Body of pancreas (tissue), 4 donors: ENCODE results near the gene RIPK1. TPM values are rescaled to one million over a fixed set of nuclear protein-coding genes. Genes with fewer than 3 reads are reported as not detected.

Experiments
- ATAC-seq: fragments of 150-250 bp; one replicate; pipeline ENCODE4 v1.9.1; 2016
- DNase-seq, 4 donors: peaks; one replicate each; pipeline ENCODE4 v3.0.0-alpha.2; 2019
- H3K27ac ChIP-seq, 4 donors: fragments of 200-600 bp; sonication (generic); 1 replicate in 3 of 4; 2 replicates in 1 of 4; pipeline versions ENCODE4 v1.5.1 to v1.6.1; 2016 to 2019; ENCODE audit warnings: mild to moderate bottlenecking in 1 of 4, mixed read lengths in 1 of 4, moderate library complexity in 1 of 4
- H3K27me3 ChIP-seq, 2 donors: fragments of 200-600 bp; sonication (generic); one replicate each; pipeline ENCODE4 v1.6.0; 2016; ENCODE audit warnings: mild to moderate bottlenecking in 1 of 2
- H3K36me3 ChIP-seq, 2 donors: fragments of 200-600 bp; sonication (generic); replicated peaks in 1 of 2; 2 replicates each; pipeline ENCODE4 v1.5.1; 2016; ENCODE audit warnings: low read depth in 2 of 2; ENCODE audit not compliant: insufficient read depth in 1 of 2
- H3K4me1 ChIP-seq: fragments of 200-600 bp; sonication (generic); one replicate; pipeline ENCODE4 v1.6.0; 2016
- H3K4me3 ChIP-seq, 2 donors: fragments of 200-600 bp; sonication (generic); 1 replicate in 1 of 2; 2 replicates in 1 of 2; pipeline ENCODE4 v1.5.1; 2016 to 2019
- H3K9me3 ChIP-seq, 3 donors: fragments of 200-600 bp; sonication (generic); 1 replicate in 2 of 3; 2 replicates in 1 of 3; pipeline ENCODE4 v1.5.1; 2016
- POLR2A ChIP-seq, 3 donors: fragments of 450-650 bp; IDR thresholded peaks; one replicate each; pipeline ENCODE4 v1.6.1; 2016; ENCODE audit warnings: antibody characterized with exemption in 3 of 3, mild to moderate bottlenecking in 2 of 3
- WGBS, 2 donors: methylation state at CpG; one replicate each; pipeline ENCODE4 v1.1.5; 2017; 5-methylcytosine and 5-hydroxymethylcytosine counted together
- intact Hi-C: fragments of 100-400 bp; cut with DNase I; formaldehyde crosslinking; loops from one replicate; pipeline ENCODE4 v1.15.1; 2023
- total RNA-seq, 2 donors: library from RNA; depleted of rRNA; stranded (reverse); fragments of >200 nt; gene quantifications; one replicate each; pipeline ENCODE4 v1.1.0, GENCODE V29; 2016
- TF ChIP-seq, protein P1 (sequence below), 7 experiments: fragments of 450-650 bp in 4 of 7; fragments of 200-600 bp in 3 of 7; sonication (generic) in 3 of 7; IDR thresholded peaks; one replicate each; pipeline ENCODE4 v1.5.1; 2016 to 2019; ENCODE audit warnings: antibody characterized with exemption in 7 of 7

The RIPK1 gene
- total RNA-seq, 2 donors from 2014 or later = 11.4 to 14.2 TPM

- intact Hi-C loops = no loop called here
- Histone ChIP-seq H3K4me3 (peak within 1 kb of the TSS; percentile 67 to 97), H3K27me3 (no peaks in the 10 kb centered on the region), H3K27ac (peak within 1 kb of the TSS; percentile 97 to 100 (median 98)), H3K4me1 (peaks cover 41% of the 10 kb centered on the region), H3K9me3 (no peaks in the 10 kb centered on the region), H3K36me3 (no peaks in the 10 kb centered on the region)
- WGBS, 2 donors = 0 to 1% methylated on average over 4 to 76 of the region's 95 CpGs
- TF ChIP-seq, protein P1, sequence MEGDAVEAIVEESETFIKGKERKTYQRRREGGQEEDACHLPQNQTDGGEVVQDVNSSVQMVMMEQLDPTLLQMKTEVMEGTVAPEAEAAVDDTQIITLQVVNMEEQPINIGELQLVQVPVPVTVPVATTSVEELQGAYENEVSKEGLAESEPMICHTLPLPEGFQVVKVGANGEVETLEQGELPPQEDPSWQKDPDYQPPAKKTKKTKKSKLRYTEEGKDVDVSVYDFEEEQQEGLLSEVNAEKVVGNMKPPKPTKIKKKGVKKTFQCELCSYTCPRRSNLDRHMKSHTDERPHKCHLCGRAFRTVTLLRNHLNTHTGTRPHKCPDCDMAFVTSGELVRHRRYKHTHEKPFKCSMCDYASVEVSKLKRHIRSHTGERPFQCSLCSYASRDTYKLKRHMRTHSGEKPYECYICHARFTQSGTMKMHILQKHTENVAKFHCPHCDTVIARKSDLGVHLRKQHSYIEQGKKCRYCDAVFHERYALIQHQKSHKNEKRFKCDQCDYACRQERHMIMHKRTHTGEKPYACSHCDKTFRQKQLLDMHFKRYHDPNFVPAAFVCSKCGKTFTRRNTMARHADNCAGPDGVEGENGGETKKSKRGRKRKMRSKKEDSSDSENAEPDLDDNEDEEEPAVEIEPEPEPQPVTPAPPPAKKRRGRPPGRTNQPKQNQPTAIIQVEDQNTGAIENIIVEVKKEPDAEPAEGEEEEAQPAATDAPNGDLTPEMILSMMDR (IDR thresholded peaks at IDR 0.05) = peak in 6 of 7 experiments; percentile 24 to 74 (median 41)
- TF ChIP-seq POLR2A (IDR thresholded peaks at IDR 0.05) = peak; percentile 97 to 99 (median 97)
- peak; percentile 66 for ATAC-seq
- peak; percentile 83 to 88 (median 87) for DNase-seq
These were observed 89.0 kb downstream of the RIPK1 start, which contains the start of gene TUBB2A for GRCh38 chr6:3157131-3157933. TSS of gene TUBB2A (minus strand) at chr6:3157544. CDS start at chr6:3157463, 81 bp downstream.

GRCh38 chr6:3159805-3160781 lies 91.8 kb downstream of the RIPK1 start:
- no peaks in the 10 kb centered on the region for H3K9me3 ChIP-seq
- TF ChIP-seq, protein P1 (IDR thresholded peaks at IDR 0.05) = peak in 1 of 7 experiments; percentile 4
- TF ChIP-seq POLR2A (IDR thresholded peaks at IDR 0.05) = peak; percentile 89 to 95 (median 94)
- DNase-seq (peak; percentile 88 to 95 (median 93)), ATAC-seq (peak; percentile 70)
- H3K27ac ChIP-seq = peak overlapping the region; percentile 86 to 97 (median 92)
- H3K4me3 ChIP-seq = no peak overlapping the region
- H3K27me3 ChIP-seq = no peaks in the 10 kb centered on the region
- H3K36me3 ChIP-seq = no peaks in the 10 kb centered on the region
- H3K4me1 ChIP-seq = peaks cover 40% of the 10 kb centered on the region
- intact Hi-C loops = loop anchor here (5.0 to 10.0 kb wide), 2 partner anchors 38 to 95 kb away; partner anchors contain the start of gene PSMG4
- WGBS, 2 donors = 31 to 35% methylated on average over 28 to 31 of the region's 31 CpGs

DNA sequence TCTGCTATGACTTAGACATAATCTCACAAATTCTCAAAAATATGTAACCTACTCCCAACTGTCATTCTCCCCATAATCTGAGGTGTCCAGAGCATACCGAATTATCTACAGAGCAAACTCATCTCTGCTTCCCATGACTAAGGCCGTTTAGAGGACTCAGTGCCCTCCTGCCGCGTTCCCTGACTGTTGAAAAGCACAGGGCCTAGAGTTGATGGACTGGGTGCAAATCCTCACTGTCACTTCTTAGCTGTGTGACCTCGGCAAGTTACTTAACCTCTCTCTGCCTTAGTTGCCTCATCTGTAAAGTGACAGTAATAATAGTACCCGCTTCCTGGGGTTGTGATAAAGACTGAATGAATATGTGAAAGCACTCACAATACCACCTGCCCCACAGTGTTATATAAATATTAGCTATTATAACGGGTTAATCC lies 93.8 kb downstream of the RIPK1 start:
- Histone ChIP-seq H3K27me3 (no peaks in the 10 kb centered on the region), H3K4me1 (peaks cover 33% of the 10 kb centered on the region), H3K27ac (peak overlapping the region; percentile 88 to 98 (median 96)), H3K36me3 (no peaks in the 10 kb centered on the region), H3K9me3 (no peaks in the 10 kb centered on the region), H3K4me3 (no peak overlapping the region)
- intact Hi-C loops = loop anchor here (5.0 to 10.0 kb wide), 2 partner anchors 40 to 93 kb away; partner anchors contain the start of gene PSMG4
- no peak for TF ChIP-seq POLR2A (IDR thresholded peaks at IDR 0.05)
- TF ChIP-seq, protein P1 (IDR thresholded peaks at IDR 0.05) = no peak
- ATAC-seq = no peak
- 19 to 35% methylated on average over 6 to 7 of the region's 7 CpGs for WGBS, 2 donors
- DNase-seq = peak in 1 of 4 donors; percentile 24

- Histone ChIP-seq H3K36me3 (no peaks in the 10 kb centered on the region), H3K4me1 (peaks cover 33% of the 10 kb centered on the region), H3K27ac (peak overlapping the region; percentile 88 to 98 (median 96)), H3K4me3 (peak overlapping the region in 1 of 2 donors; percentile 43), H3K27me3 (no peaks in the 10 kb centered on the region), H3K9me3 (no peaks in the 10 kb centered on the region)
- ATAC-seq (peak; percentile 58), DNase-seq (peak; percentile 77 to 83 (median 82))
- 0% methylated on average over 9 to 56 of the region's 74 CpGs for WGBS, 2 donors
- intact Hi-C loops = loop anchor here (5.0 to 10.0 kb wide), 2 partner anchors 40 to 92 kb away; partner anchors contain the start of gene PSMG4
- TF ChIP-seq, protein P1 (IDR thresholded peaks at IDR 0.05) = peak in 5 of 7 experiments; percentile 14 to 40 (median 33)
- peak; percentile 72 to 87 (median 85) for TF ChIP-seq POLR2A (IDR thresholded peaks at IDR 0.05)
These were observed 94.4 kb downstream of the RIPK1 start for GRCh38 chr6:3162565-3163247.
